Hematopoietic multipotent progenitor cell treated with erythropoietin and hydrocortisone succinate and interleukin-3 and kit ligand, for 4 days (in vitro differentiated cells): ENCODE results near the gene TMEM138.
A peak's percentile ranks its signal among the peaks of the same experiment; 100 is the strongest.

Experiments
- DNase-seq: peaks from one replicate; pipeline ENCODE4 v3.0.0-alpha.2; 2015

TMEM138 gene

GRCh38 chr11:61411589-61411988, 49.4 kb downstream of the TMEM138 start:
- DNase-seq: no peak

- DNase-seq: no peak
These were observed 51.3 kb downstream of the TMEM138 start for GRCh38 chr11:61413496-61413895.

- no peak for DNase-seq
These were observed 52.4 kb downstream of the TMEM138 start for GRCh38 chr11:61414547-61414946.

GRCh38 chr11:61415381-61415780, 53.2 kb downstream of the TMEM138 start:
- DNase-seq: no peak

- DNase-seq: peak; percentile 56
These were observed 54.8 kb downstream of the TMEM138 start for GRCh38 chr11:61416941-61417340.

- peak; percentile 79 for DNase-seq
These were observed 55.5 kb downstream of the TMEM138 start for GRCh38 chr11:61417670-61418069.

- DNase-seq: no peak
These were observed 56.0 kb downstream of the TMEM138 start for GRCh38 chr11:61418136-61418535.
